ENCODE data around the gene AUTS2. TPM values are rescaled to one million over a fixed set of nuclear protein-coding genes. Genes with fewer than 3 reads are reported as not detected.

Gene AUTS2
- total and polyA plus RNA-seq, 2 experiments from 2014 or later: 32.0 to 91.0 TPM

DNA sequence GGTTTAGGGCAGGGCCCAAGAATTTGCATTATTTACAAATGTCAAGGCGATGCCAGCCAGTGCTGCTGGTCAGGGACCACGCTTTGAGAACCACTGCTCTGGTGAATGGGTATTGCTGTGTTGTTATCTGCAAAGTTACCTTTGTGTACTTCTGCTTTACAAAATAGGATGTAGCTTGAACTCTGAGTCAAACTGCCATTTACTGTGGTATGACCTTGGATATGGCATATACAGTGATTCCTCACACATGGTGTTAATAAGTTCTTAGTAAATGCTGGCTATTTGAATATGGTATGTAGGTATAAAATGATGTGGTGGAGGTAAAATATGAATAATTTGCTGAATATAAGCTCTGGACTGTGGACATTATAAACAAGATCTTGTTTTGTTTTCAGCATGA is 148.9 kb downstream of the AUTS2 start:
- no peaks in the 10 kb centered on the region for H3K9me2 ChIP-seq (ENCODE audit: insufficient read depth)
- H3K4me1 Mint-ChIP-seq: peaks cover 20% of the 10 kb centered on the region
- peaks cover 5% of the 10 kb centered on the region; the same call in 2 of the 3 replicates for H3K9me3 Mint-ChIP-seq
- H4K20me1 ChIP-seq (replicated peaks; ENCODE audit: insufficient read depth): no peaks in the 10 kb centered on the region
- H3F3A ChIP-seq (replicated peaks; ENCODE audit: low read depth): no peaks in the 10 kb centered on the region
- H3K4me3 Mint-ChIP-seq: no peak overlapping the region
- no peak overlapping the region for H3K27ac ChIP-seq (ENCODE audit: low read depth)
- no peak overlapping the region for H2AFZ ChIP-seq
- DNase-seq (ENCODE audit: low spot score): no peak
- H3K36me3 ChIP-seq (ENCODE audit: insufficient read depth): no peaks in the 10 kb centered on the region
- H3K36me3 Mint-ChIP-seq (ENCODE audit: low read depth): no peaks in the 10 kb centered on the region
- H3K27me3 ChIP-seq (ENCODE audit: insufficient read depth): no peaks in the 10 kb centered on the region
- H3K4me3 ChIP-seq: no peak overlapping the region
- no peak overlapping the region for H3K4me2 ChIP-seq
- no peaks in the 10 kb centered on the region for H3K79me2 ChIP-seq (replicated peaks; ENCODE audit: insufficient read depth)
- TF ChIP-seq, protein P1, sequence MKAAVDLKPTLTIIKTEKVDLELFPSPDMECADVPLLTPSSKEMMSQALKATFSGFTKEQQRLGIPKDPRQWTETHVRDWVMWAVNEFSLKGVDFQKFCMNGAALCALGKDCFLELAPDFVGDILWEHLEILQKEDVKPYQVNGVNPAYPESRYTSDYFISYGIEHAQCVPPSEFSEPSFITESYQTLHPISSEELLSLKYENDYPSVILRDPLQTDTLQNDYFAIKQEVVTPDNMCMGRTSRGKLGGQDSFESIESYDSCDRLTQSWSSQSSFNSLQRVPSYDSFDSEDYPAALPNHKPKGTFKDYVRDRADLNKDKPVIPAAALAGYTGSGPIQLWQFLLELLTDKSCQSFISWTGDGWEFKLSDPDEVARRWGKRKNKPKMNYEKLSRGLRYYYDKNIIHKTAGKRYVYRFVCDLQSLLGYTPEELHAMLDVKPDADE (IDR thresholded peaks at IDR 0.05): no peak
- TF ChIP-seq CREB1 (CRISPR knock-in tag; IDR thresholded peaks at IDR 0.05; ENCODE audit: low read depth) (no peak), EZH2 (IDR thresholded peaks at IDR 0.05; ENCODE audit: low read depth, unreplicated experiment) (no peak), STAT1 (IDR thresholded peaks at IDR 0.05; ENCODE audit: unreplicated experiment) (no peak), NANOG (IDR thresholded peaks at IDR 0.05; ENCODE audit: borderline replicate concordance) (no peak), POLR2AphosphoS5 (IDR thresholded peaks at IDR 0.05; ENCODE audit: low read depth) (no peak)
- TF ChIP-seq, protein P2, sequence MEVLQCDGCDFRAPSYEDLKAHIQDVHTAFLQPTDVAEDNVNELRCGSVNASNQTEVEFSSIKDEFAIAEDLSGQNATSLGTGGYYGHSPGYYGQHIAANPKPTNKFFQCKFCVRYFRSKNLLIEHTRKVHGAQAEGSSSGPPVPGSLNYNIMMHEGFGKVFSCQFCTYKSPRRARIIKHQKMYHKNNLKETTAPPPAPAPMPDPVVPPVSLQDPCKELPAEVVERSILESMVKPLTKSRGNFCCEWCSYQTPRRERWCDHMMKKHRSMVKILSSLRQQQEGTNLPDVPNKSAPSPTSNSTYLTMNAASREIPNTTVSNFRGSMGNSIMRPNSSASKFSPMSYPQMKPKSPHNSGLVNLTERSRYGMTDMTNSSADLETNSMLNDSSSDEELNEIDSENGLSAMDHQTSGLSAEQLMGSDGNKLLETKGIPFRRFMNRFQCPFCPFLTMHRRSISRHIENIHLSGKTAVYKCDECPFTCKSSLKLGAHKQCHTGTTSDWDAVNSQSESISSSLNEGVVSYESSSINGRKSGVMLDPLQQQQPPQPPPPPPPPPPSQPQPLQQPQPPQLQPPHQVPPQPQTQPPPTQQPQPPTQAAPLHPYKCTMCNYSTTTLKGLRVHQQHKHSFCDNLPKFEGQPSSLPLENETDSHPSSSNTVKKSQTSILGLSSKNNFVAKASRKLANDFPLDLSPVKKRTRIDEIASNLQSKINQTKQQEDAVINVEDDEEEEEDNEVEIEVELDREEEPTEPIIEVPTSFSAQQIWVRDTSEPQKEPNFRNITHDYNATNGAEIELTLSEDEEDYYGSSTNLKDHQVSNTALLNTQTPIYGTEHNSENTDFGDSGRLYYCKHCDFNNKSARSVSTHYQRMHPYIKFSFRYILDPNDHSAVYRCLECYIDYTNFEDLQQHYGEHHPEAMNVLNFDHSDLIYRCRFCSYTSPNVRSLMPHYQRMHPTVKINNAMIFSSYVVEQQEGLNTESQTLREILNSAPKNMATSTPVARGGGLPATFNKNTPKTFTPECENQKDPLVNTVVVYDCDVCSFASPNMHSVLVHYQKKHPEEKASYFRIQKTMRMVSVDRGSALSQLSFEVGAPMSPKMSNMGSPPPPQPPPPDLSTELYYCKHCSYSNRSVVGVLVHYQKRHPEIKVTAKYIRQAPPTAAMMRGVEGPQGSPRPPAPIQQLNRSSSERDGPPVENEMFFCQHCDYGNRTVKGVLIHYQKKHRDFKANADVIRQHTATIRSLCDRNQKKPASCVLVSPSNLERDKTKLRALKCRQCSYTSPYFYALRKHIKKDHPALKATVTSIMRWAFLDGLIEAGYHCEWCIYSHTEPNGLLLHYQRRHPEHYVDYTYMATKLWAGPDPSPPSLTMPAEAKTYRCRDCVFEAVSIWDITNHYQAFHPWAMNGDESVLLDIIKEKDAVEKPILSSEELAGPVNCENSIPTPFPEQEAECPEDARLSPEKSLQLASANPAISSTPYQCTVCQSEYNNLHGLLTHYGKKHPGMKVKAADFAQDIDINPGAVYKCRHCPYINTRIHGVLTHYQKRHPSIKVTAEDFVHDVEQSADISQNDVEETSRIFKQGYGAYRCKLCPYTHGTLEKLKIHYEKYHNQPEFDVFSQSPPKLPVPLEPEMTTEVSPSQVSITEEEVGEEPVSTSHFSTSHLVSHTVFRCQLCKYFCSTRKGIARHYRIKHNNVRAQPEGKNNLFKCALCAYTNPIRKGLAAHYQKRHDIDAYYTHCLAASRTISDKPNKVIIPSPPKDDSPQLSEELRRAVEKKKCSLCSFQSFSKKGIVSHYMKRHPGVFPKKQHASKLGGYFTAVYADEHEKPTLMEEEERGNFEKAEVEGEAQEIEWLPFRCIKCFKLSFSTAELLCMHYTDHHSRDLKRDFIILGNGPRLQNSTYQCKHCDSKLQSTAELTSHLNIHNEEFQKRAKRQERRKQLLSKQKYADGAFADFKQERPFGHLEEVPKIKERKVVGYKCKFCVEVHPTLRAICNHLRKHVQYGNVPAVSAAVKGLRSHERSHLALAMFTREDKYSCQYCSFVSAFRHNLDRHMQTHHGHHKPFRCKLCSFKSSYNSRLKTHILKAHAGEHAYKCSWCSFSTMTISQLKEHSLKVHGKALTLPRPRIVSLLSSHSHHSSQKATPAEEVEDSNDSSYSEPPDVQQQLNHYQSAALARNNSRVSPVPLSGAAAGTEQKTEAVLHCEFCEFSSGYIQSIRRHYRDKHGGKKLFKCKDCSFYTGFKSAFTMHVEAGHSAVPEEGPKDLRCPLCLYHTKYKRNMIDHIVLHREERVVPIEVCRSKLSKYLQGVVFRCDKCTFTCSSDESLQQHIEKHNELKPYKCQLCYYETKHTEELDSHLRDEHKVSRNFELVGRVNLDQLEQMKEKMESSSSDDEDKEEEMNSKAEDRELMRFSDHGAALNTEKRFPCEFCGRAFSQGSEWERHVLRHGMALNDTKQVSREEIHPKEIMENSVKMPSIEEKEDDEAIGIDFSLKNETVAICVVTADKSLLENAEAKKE (CRISPR knock-in tag; IDR thresholded peaks at IDR 0.05): no peak
- TF ChIP-seq, protein P3, sequence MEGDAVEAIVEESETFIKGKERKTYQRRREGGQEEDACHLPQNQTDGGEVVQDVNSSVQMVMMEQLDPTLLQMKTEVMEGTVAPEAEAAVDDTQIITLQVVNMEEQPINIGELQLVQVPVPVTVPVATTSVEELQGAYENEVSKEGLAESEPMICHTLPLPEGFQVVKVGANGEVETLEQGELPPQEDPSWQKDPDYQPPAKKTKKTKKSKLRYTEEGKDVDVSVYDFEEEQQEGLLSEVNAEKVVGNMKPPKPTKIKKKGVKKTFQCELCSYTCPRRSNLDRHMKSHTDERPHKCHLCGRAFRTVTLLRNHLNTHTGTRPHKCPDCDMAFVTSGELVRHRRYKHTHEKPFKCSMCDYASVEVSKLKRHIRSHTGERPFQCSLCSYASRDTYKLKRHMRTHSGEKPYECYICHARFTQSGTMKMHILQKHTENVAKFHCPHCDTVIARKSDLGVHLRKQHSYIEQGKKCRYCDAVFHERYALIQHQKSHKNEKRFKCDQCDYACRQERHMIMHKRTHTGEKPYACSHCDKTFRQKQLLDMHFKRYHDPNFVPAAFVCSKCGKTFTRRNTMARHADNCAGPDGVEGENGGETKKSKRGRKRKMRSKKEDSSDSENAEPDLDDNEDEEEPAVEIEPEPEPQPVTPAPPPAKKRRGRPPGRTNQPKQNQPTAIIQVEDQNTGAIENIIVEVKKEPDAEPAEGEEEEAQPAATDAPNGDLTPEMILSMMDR (conservative IDR thresholded peaks at IDR 0.05; ENCODE audit: low read depth in 2 of 2): no peak
- peaks cover 12% of the 10 kb centered on the region for H3K4me1 ChIP-seq (ENCODE audit: insufficient read depth)
- no peak overlapping the region for H3K27ac Mint-ChIP-seq
- ATAC-seq: no peak
- H3K27me3 Mint-ChIP-seq (ENCODE audit: insufficient read depth, low read depth, poor library complexity): no peaks in the 10 kb centered on the region

Data from GM23338 (cell line).